ENCODE results near the gene CCDC171. TPM values are rescaled to one million over a fixed set of nuclear protein-coding genes. Genes with fewer than 3 reads are reported as not detected.
"Not testable (repeated sequence)": the region's sequence is repeated elsewhere in the genome, so short reads cannot be mapped to it uniquely, and the experiment has no call there.

The CCDC171 gene
- polyA plus RNA-seq, 2 donors: 0.55 to 1.2 TPM

DNA sequence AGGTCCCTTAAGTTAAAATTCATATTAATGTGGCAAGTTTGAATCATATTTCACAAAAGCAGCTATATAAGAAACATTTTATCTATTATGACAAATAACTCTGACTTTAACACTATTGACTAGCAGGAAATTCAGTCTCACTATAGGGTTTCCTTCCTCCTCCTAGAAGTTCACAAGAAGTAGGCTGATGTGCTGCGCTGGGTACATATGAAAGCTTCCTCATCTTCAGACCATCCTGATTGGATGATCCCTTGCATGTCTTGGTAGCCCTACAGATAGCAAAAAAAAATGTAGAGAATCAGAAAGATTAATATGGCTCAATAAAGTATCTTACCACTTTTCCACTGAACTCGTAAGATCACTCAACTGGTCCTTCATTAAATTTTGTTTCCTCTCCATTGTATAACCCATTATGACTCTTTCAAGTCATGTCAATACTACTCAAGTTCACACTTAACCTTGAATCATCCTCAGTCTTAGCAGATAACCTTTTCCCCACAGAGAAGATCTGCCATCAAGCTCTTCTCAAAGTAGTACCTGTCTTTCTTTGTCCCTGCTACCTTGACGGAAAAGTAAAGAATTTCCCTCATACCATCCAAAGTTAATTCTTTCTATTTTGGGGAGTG, 30.6 kb upstream of the CCDC171 start:
- Histone ChIP-seq H3K27ac (ENCODE audit: low read depth in 2 of 2, low read length in 1 of 2) (no peak overlapping the region), H3K9me3 (ENCODE audit: control insufficient read depth in 2 of 2, insufficient read depth in 1 of 2, low read depth in 1 of 2, low read length in 1 of 2) (no peaks in the 10 kb centered on the region), H3K4me1 (ENCODE audit: control insufficient read depth in 2 of 2, insufficient read depth in 2 of 2, low read length in 1 of 2) (no peaks in the 10 kb centered on the region), H3K36me3 (ENCODE audit: control insufficient read depth in 2 of 2, insufficient read depth in 2 of 2, low read length in 1 of 2) (no peaks in the 10 kb centered on the region), H3K27me3 (ENCODE audit: control insufficient read depth in 1 of 2, insufficient read depth in 2 of 2, low read length in 2 of 2) (no peaks in the 10 kb centered on the region), H3K4me3 (ENCODE audit: low read depth in 1 of 2, low read length in 2 of 2) (no peak overlapping the region)
- WGBS, 2 donors: 88 to 93% methylated on average over 3 of the region's 3 CpGs

DNA sequence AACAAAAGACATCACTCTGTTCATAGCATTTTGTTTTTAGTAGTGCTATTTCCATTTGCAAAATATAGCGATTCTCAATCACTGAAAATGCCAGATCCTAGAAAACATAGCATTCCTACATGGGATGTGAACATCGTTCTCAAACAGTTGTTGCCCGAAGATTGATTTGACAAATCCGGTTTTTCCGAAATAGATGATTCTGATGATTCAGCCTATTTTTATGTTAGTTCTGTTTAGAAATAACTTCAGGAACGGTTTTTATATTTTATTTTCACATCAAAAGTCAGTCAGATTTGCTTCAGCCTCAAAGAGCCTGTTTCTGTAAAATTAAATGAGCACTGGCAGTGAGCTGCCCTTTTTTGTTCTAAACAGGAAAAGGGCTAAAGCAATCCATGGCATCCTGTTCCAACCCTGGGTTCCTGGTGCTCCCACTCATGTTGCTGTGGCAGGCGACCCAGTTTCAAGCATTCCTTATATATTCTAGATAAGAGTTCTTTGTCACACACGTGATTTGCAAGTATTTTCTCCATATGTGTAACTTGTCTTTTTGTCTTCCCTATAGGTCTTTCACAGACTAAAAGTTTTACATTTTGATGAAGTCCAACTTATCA, 27.9 kb upstream of the CCDC171 start:
- Histone ChIP-seq H3K4me1 (ENCODE audit: control insufficient read depth in 2 of 2, insufficient read depth in 2 of 2, low read length in 1 of 2) (no peaks in the 10 kb centered on the region), H3K36me3 (ENCODE audit: control insufficient read depth in 2 of 2, insufficient read depth in 2 of 2, low read length in 1 of 2) (no peaks in the 10 kb centered on the region)
- 66 to 68% methylated on average over 8 of the region's 8 CpGs for WGBS, 2 donors

DNA sequence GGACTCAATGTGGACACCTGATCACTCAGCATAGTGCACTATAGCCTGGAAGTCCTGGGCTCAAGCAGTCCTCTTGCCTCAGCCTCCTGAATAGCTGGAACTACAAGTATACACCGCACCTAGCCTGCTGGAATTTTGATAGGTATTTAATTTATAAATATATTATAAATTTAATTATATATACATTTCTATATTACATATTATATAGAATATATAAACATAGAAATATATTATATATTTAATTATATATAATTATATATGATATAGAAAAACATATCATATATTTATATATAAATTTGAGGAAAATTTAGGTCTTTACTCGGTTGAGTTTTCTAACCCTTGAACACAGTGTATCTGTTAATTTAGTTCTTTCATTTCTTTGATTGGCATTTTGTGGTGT, 26.9 kb upstream of the CCDC171 start:
- Histone ChIP-seq H3K4me3 (ENCODE audit: low read depth in 1 of 2, low read length in 2 of 2) (no peak overlapping the region), H3K27me3 (ENCODE audit: control insufficient read depth in 1 of 2, insufficient read depth in 2 of 2, low read length in 2 of 2) (no peaks in the 10 kb centered on the region), H3K4me1 (ENCODE audit: control insufficient read depth in 2 of 2, insufficient read depth in 2 of 2, low read length in 1 of 2) (no peaks in the 10 kb centered on the region), H3K9me3 (ENCODE audit: control insufficient read depth in 2 of 2, insufficient read depth in 1 of 2, low read depth in 1 of 2, low read length in 1 of 2) (no peaks in the 10 kb centered on the region), H3K27ac (ENCODE audit: low read depth in 2 of 2, low read length in 1 of 2) (no peak overlapping the region), H3K36me3 (ENCODE audit: control insufficient read depth in 2 of 2, insufficient read depth in 2 of 2, low read length in 1 of 2) (no peaks in the 10 kb centered on the region)
- WGBS, 2 donors: 83 to 98% methylated on average over 2 of the region's 2 CpGs

More for the DNA sequence above, 27.9 kb upstream of the CCDC171 start:
- Histone ChIP-seq H3K27ac (ENCODE audit: low read depth in 2 of 2, low read length in 1 of 2) (no peak overlapping the region), H3K27me3 (ENCODE audit: control insufficient read depth in 1 of 2, insufficient read depth in 2 of 2, low read length in 2 of 2) (no peaks in the 10 kb centered on the region), H3K4me3 (ENCODE audit: low read depth in 1 of 2, low read length in 2 of 2) (no peak overlapping the region), H3K9me3 (ENCODE audit: control insufficient read depth in 2 of 2, insufficient read depth in 1 of 2, low read depth in 1 of 2, low read length in 1 of 2) (no peaks in the 10 kb centered on the region)

DNA sequence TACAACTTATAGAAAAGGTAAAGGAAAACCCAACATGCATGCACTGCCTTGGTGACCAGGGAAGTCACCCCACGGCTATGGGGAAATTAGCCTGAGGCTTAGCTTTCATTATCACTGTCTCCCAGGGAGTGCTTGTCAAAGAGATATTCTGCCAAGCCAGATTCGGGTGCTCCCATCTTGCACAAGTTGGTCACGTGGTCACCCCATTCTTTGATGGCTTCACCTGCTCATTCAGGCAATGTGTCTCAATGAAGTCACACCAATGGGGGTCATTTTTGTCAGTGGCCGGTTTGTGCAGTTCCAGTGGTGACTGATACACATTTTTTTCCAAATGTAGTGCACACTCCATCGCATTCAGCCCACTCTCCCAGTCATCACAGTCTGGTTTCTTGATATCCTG, 25.8 kb upstream of the CCDC171 start:
- not testable (repeated sequence) for H3K27ac ChIP-seq (ENCODE audit: low read depth in 2 of 2, low read length in 1 of 2); H3K4me1 ChIP-seq (ENCODE audit: control insufficient read depth in 2 of 2, insufficient read depth in 2 of 2, low read length in 1 of 2); H3K9me3 ChIP-seq (ENCODE audit: control insufficient read depth in 2 of 2, insufficient read depth in 1 of 2, low read depth in 1 of 2, low read length in 1 of 2); H3K4me3 ChIP-seq (ENCODE audit: low read depth in 1 of 2, low read length in 2 of 2); H3K36me3 ChIP-seq (ENCODE audit: control insufficient read depth in 2 of 2, insufficient read depth in 2 of 2, low read length in 1 of 2); H3K27me3 ChIP-seq (ENCODE audit: control insufficient read depth in 1 of 2, insufficient read depth in 2 of 2, low read length in 2 of 2)
- 89% methylated on average over 5 of the region's 5 CpGs for WGBS, 2 donors

DNA sequence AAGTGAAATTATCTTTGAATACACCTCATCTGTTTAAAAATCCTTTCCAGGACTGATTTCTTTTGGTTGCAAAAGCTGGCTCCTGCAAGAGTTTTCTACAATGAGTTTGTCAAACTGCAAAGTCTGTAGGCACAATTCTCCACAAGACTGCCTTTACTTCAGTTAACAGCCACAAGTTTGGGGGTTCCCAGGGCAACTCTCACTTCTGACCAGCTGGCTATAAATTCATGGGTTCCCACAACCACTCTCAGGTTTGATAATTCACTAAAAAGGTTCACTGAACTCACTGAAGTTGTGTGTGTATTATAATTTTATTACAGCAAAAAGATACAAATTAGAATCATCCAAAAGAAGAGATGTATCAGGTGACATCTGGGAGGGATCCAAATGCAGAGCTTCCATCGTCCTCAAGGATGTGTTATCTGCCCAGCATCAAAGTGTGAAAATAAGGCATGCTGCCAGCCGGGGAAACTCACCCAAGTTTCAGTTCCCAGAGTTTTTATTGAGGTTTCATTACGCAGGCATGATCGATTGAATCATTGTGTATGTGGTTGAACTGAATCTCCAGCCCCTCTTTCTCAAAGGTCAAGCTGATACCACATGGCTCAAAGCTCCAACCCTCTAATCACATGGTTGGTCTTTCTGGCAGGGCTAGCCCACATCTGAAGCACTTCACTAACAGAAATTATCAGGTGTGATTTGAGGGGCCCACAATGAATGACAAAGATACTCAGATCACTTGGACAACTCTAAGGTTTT, 23.1 kb upstream of the CCDC171 start:
- H3K4me1 ChIP-seq (ENCODE audit: control insufficient read depth in 2 of 2, insufficient read depth in 2 of 2, low read length in 1 of 2): no peaks in the 10 kb centered on the region
- H3K36me3 ChIP-seq (ENCODE audit: control insufficient read depth in 2 of 2, insufficient read depth in 2 of 2, low read length in 1 of 2): no peaks in the 10 kb centered on the region
- H3K9me3 ChIP-seq (ENCODE audit: control insufficient read depth in 2 of 2, insufficient read depth in 1 of 2, low read depth in 1 of 2, low read length in 1 of 2): no peaks in the 10 kb centered on the region
- H3K4me3 ChIP-seq (ENCODE audit: low read depth in 1 of 2, low read length in 2 of 2): no peak overlapping the region
- H3K27me3 ChIP-seq (ENCODE audit: control insufficient read depth in 1 of 2, insufficient read depth in 2 of 2, low read length in 2 of 2): no peaks in the 10 kb centered on the region
- no peak overlapping the region for H3K27ac ChIP-seq (ENCODE audit: low read depth in 2 of 2, low read length in 1 of 2)
- WGBS, 2 donors: 64 to 73% methylated on average over 4 of the region's 4 CpGs

DNA sequence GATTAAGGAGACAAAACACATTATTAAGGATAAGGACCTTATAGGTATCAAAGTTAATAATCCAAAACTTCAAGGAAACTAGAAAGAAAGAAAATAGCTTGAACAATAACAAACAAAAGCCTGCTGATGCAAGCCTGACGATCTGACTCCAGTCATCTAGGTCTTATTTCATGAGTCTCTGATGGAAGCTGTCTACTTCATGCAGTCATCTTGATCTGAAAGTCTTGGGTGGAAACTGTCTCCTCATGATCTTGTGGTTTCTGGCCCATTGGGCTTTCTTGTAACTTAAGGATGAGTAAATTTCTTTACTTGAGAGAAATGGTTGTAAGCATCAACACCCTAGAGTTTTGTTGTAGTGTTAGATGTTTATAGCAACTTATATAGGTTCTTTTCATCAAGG, 21.5 kb upstream of the CCDC171 start:
- no peaks in the 10 kb centered on the region for H3K9me3 ChIP-seq (ENCODE audit: control insufficient read depth in 2 of 2, insufficient read depth in 1 of 2, low read depth in 1 of 2, low read length in 1 of 2)
- H3K4me3 ChIP-seq (ENCODE audit: low read depth in 1 of 2, low read length in 2 of 2): no peak overlapping the region
- H3K27me3 ChIP-seq (ENCODE audit: control insufficient read depth in 1 of 2, insufficient read depth in 2 of 2, low read length in 2 of 2): no peaks in the 10 kb centered on the region
- H3K4me1 ChIP-seq (ENCODE audit: control insufficient read depth in 2 of 2, insufficient read depth in 2 of 2, low read length in 1 of 2): no peaks in the 10 kb centered on the region
- H3K36me3 ChIP-seq (ENCODE audit: control insufficient read depth in 2 of 2, insufficient read depth in 2 of 2, low read length in 1 of 2): no peaks in the 10 kb centered on the region
- no peak overlapping the region for H3K27ac ChIP-seq (ENCODE audit: low read depth in 2 of 2, low read length in 1 of 2)
- 25 to 26% methylated on average over 1 of the region's 1 CpG for WGBS, 2 donors

DNA sequence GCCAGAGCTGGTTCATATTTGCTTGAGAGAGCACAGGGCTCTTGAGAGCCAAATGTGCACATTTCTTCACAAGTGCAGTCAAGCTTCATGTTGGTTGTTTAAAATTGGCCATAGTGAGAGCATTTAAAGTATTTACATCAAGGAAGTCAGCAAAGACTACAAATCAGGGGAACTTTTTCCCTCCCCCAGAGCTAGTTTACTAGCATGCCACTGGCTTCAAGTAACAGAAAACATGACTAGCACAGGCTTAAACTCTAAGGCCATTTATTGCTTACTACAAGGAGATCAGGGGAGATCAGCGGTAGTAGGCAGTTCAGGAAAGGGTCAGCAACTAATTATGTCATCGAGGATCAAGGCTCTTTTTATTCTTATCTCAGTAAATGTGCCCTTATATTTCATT, 11.0 kb upstream of the CCDC171 start:
- 44 to 48% methylated on average over 2 of the region's 2 CpGs for WGBS, 2 donors
- Histone ChIP-seq H3K27me3 (ENCODE audit: control insufficient read depth in 1 of 2, insufficient read depth in 2 of 2, low read length in 2 of 2) (no peaks in the 10 kb centered on the region), H3K4me3 (ENCODE audit: low read depth in 1 of 2, low read length in 2 of 2) (no peak overlapping the region), H3K36me3 (ENCODE audit: control insufficient read depth in 2 of 2, insufficient read depth in 2 of 2, low read length in 1 of 2) (no peaks in the 10 kb centered on the region), H3K9me3 (ENCODE audit: control insufficient read depth in 2 of 2, insufficient read depth in 1 of 2, low read depth in 1 of 2, low read length in 1 of 2) (no peaks in the 10 kb centered on the region), H3K27ac (ENCODE audit: low read depth in 2 of 2, low read length in 1 of 2) (no peak overlapping the region), H3K4me1 (ENCODE audit: control insufficient read depth in 2 of 2, insufficient read depth in 2 of 2, low read length in 1 of 2) (no peaks in the 10 kb centered on the region)

DNA sequence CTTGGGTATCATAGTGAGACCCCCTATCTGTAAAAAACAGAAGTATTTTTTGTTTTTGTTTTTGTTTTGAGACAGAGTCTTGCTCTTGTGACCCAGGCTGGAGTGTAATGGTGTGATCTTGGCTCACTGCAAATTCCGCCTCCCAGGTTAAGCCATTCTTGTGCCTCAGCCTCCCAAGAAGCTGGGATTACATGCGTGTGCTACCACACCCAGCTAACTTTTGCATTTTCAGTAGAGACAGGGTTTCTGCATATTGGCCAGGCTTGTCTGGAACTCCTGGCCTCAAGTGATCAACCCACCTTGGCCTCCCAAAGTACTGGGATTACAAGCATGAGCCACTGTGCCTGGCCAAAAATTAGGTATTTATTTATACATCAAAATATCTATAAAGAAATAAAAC, 10.2 kb upstream of the CCDC171 start:
- Histone ChIP-seq H3K27ac (ENCODE audit: low read depth in 2 of 2, low read length in 1 of 2) (no peak overlapping the region), H3K9me3 (ENCODE audit: control insufficient read depth in 2 of 2, insufficient read depth in 1 of 2, low read depth in 1 of 2, low read length in 1 of 2) (no peaks in the 10 kb centered on the region), H3K27me3 (ENCODE audit: control insufficient read depth in 1 of 2, insufficient read depth in 2 of 2, low read length in 2 of 2) (no peaks in the 10 kb centered on the region), H3K36me3 (ENCODE audit: control insufficient read depth in 2 of 2, insufficient read depth in 2 of 2, low read length in 1 of 2) (no peaks in the 10 kb centered on the region), H3K4me1 (ENCODE audit: control insufficient read depth in 2 of 2, insufficient read depth in 2 of 2, low read length in 1 of 2) (no peaks in the 10 kb centered on the region), H3K4me3 (ENCODE audit: low read depth in 1 of 2, low read length in 2 of 2) (no peak overlapping the region)
- 93 to 96% methylated on average over 2 of the region's 2 CpGs for WGBS, 2 donors

DNA sequence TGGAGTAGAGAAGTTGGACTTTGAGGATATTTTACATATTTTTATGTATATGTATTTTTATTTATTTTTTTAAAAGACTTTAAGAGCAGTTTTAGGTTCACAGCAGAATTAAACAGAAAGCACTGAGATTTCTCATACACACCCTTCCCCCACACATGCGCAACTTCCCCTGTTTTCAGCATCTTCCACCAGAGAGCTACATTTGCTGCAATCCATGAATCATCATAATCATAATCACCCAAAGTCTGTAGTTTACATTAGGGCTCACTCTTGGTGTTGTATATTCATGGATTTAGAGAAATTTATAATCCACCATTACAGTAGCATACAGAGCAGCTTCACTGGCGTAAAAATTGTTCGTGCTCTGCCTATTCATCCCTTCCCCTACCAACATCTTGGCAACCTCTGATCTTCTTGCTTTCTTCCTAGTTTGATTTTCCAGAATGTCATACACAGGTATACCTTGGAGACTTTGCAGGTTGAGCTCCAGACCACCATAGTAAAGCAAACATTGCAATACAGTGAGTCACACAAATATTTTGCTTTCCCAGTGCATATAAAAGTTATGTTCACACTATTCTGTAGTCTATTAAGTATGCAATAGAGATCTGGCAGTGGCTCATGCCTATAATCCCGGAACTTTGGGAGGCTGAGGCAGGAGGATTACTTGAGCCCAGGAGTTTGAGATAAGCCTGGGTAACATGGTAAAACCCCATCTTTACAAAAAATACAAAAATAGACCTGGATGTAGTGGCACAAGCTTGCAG, 9.6 kb upstream of the CCDC171 start:
- Histone ChIP-seq H3K36me3 (ENCODE audit: control insufficient read depth in 2 of 2, insufficient read depth in 2 of 2, low read length in 1 of 2) (no peaks in the 10 kb centered on the region), H3K9me3 (ENCODE audit: control insufficient read depth in 2 of 2, insufficient read depth in 1 of 2, low read depth in 1 of 2, low read length in 1 of 2) (no peaks in the 10 kb centered on the region), H3K27ac (ENCODE audit: low read depth in 2 of 2, low read length in 1 of 2) (no peak overlapping the region), H3K4me3 (ENCODE audit: low read depth in 1 of 2, low read length in 2 of 2) (no peak overlapping the region), H3K27me3 (ENCODE audit: control insufficient read depth in 1 of 2, insufficient read depth in 2 of 2, low read length in 2 of 2) (no peaks in the 10 kb centered on the region), H3K4me1 (ENCODE audit: control insufficient read depth in 2 of 2, insufficient read depth in 2 of 2, low read length in 1 of 2) (no peaks in the 10 kb centered on the region)
- WGBS, 2 donors: 76 to 83% methylated on average over 4 of the region's 4 CpGs
